Measurements from ENCODE around the gene TMEM272.

DNA sequence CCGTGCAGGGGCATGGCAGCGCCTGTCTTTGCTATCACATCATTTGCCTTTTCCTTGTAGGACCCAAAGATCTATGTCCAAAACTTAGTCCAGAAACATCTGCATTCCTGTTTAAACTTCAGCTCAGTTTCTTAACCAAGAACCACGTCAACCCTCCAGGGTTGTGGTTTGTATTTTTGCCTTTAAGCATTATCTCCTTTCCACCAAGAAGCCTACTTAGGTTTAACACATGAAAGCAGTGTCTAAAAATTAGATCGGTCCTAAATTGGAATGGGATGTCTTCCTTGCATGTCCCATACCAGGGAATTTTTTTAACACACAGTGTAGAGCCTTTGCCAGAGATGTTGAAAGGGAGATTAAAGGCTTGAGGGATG is 79.8 kb downstream of the TMEM272 start:
- TF ChIP-seq CTCF (IDR thresholded peaks at IDR 0.05; ENCODE audit: insufficient read depth, low read length) (no peak), POLR2AphosphoS5 (IDR thresholded peaks at IDR 0.05; ENCODE audit: low read depth) (no peak)
- TF ChIP-seq, protein P1, sequence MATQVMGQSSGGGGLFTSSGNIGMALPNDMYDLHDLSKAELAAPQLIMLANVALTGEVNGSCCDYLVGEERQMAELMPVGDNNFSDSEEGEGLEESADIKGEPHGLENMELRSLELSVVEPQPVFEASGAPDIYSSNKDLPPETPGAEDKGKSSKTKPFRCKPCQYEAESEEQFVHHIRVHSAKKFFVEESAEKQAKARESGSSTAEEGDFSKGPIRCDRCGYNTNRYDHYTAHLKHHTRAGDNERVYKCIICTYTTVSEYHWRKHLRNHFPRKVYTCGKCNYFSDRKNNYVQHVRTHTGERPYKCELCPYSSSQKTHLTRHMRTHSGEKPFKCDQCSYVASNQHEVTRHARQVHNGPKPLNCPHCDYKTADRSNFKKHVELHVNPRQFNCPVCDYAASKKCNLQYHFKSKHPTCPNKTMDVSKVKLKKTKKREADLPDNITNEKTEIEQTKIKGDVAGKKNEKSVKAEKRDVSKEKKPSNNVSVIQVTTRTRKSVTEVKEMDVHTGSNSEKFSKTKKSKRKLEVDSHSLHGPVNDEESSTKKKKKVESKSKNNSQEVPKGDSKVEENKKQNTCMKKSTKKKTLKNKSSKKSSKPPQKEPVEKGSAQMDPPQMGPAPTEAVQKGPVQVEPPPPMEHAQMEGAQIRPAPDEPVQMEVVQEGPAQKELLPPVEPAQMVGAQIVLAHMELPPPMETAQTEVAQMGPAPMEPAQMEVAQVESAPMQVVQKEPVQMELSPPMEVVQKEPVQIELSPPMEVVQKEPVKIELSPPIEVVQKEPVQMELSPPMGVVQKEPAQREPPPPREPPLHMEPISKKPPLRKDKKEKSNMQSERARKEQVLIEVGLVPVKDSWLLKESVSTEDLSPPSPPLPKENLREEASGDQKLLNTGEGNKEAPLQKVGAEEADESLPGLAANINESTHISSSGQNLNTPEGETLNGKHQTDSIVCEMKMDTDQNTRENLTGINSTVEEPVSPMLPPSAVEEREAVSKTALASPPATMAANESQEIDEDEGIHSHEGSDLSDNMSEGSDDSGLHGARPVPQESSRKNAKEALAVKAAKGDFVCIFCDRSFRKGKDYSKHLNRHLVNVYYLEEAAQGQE (IDR thresholded peaks at IDR 0.05; ENCODE audit: insufficient replicate concordance, low read depth): no peak

All from HL-60 (cell line).